HG03039 (cell line): ENCODE measurements around the gene NTF4.
"Not testable (repeated sequence)": the region's sequence is repeated elsewhere in the genome, so short reads cannot be mapped to it uniquely, and the experiment has no call there.

ENCODE experiments used
- ATAC-seq: cut with Tn5 transposase; IDR thresholded peaks from one replicate; pipeline ENCODE4 v1.9.1; 2021; ENCODE audit warnings: mild to moderate bottlenecking, moderate library complexity; ENCODE audit not compliant: unreplicated experiment

NTF4 gene

GRCh38 chr19:49057636-49058234 is 6.9 kb downstream of the NTF4 start, which contains the start of gene CGB7:
Gene CGB7, minus strand, starts transcription at chr19:49057749. Its CDS starts 2,374 bp downstream, at chr19:49055375.
- no peak for ATAC-seq

- ATAC-seq: not testable (repeated sequence)
Observed at GRCh38 chr19:49056902-49057596, 7.6 kb downstream of the NTF4 start.

DNA sequence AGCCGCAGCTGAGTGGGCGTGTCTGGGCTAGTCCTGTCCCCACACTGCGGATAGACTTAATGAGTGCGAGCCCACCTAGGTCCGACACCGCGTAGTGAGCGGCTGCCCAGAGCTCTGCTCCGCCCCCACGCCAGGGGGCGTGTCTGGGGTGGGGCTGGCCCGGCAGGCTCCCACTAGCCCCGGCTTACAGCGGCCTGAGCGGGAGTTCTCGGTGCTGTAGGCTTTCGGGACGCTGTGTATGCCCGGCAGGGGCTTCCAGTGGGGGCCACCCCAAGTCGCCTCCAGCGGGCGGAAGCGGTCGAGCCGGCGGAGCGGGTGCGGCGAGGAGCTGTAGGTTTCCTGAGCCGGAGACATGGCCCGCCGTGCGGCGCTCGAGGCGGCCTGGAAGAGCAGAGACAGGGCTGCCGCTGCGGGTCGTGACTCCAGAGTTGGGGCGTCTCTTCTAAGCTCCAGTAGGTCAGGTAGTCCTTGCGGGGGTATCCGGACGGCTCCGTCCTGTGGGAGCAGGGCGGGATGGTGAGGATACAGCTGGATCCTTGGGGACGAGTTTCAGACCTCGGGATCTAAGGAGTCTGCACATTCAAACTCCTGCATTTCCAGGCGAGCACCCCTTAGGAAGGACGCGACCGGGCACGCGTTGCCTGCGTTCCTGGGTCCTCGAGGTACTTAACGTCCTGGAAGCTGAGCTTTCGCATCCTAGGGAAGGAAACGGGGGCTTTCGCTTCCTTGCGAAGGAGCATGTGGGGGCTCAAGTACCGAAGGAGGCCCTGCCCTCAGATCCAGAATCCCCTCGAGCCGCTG is 8.3 kb downstream of the NTF4 start:
- no peak for ATAC-seq

DNA sequence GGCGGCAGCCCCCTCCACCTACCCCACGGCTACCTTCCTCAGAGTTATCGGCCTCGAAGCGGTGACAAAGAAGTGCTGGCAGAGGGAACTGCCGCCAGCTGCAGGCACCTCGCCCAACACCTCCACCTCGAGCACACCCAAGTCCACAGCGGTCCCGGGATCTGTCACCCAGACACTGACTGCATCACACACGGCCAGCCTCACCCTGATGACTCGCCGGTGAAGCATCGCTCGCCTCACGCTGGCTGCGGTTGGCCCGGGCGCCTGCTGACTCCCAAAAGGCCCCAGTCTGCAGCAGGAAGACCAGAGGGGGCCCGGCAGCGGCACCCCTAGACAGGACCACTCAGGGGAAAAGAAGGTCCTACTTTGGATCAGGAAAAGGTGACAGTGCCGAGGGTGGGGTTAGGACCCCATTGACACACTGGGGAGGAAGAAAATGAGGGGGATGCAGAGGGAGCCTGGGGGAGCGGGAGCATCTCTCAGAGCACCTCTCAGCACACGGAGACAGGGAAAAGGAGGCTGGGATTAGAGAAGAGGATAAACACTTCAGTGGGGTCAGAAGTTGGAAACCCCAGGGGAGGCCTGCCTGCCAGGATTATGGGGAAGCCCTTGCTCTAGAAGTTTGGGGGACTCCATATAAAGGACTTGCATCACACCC is 14.1 kb downstream of the NTF4 start:
- ATAC-seq: not testable (repeated sequence)

- ATAC-seq: not testable (repeated sequence)
Observed at GRCh38 chr19:49049834-49050233, 14.8 kb downstream of the NTF4 start.

GRCh38 chr19:49049011-49049410 is 15.6 kb downstream of the NTF4 start, which contains the start of gene CGB8:
Gene CGB8, minus strand, starts transcription at chr19:49049111. Its CDS starts 372 bp downstream, at chr19:49048739.
- not testable (repeated sequence) for ATAC-seq

DNA sequence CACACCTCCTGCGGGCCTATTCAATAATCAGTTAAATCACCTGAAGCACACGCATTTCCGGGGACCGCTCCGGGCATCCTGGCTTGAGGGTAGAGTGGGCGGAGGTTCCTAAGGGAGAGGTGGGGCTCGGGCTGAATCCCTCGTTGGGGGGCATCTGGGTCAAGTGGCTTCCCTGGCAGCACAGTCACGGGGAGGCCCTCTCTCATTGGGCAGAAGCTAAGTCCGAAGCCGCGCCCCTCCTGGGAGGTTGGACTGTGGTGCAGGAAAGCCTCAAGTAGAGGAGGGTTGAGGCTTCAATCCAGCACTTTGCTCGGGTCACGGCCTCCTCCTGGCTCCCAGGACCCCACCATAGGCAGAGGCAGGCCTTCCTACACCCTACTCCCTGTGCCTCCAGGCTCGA is 21.1 kb downstream of the NTF4 start, which contains the start of gene CGB5:
Gene CGB5 (plus strand): TSS at position 301 of the 400 bp plus-strand sequence. CDS start 362 bp downstream, outside the sequence.
- not testable (repeated sequence) for ATAC-seq

DNA sequence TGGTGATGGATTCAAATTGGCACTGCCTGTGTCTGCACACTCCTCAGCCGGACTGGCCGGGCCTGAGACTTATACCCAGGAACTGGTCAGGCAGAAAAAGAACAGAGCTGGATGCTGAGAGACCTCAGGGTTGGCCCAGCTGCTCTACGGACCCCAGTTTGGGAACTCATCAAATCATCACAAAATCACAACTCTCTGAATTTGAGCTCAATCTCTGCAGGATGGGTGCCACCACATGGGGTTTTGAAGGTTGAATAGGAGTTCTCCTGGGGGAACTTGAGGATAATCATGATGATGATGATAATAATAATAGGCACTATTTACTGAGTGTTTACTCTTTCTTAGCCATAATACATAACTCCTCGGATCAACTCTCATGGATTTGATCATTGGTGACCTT is 22.0 kb downstream of the NTF4 start:
- not testable (repeated sequence) for ATAC-seq

- ATAC-seq: no peak
Observed at GRCh38 chr19:49042177-49042576, 22.4 kb downstream of the NTF4 start.

- not testable (repeated sequence) for ATAC-seq
Observed at GRCh38 chr19:49039736-49040135, 24.9 kb downstream of the NTF4 start.

GRCh38 chr19:49038557-49039276 is 25.9 kb downstream of the NTF4 start:
- not testable (repeated sequence) for ATAC-seq

DNA sequence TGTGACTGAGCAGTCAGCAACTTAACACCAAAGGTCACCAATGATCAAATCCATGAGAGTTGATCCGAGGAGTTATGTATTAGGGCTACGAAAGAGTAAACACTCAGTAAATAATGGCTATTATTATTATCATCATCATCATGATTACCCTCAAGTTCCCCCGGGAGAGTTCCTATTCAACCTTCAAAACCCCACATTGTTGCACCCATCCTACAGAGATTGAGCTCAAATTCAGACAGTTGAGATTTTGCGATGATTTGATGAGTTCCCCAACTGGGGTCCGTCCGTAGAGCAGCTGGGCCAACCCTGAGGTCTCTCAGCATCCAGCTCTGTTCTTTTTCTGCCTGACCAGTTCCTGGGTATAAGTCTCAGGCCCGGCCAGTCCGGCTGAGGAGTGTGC is 26.5 kb downstream of the NTF4 start:
- not testable (repeated sequence) for ATAC-seq

GRCh38 chr19:49036815-49037214 is 27.8 kb downstream of the NTF4 start, which contains the start of gene CGB1:
Gene CGB1, minus strand, starts transcription at chr19:49036895. Its CDS starts 184 bp downstream, at chr19:49036711.
- ATAC-seq: not testable (repeated sequence)

GRCh38 chr19:49031642-49032301 is 32.8 kb downstream of the NTF4 start, which contains the start of gene CGB2:
Gene CGB2, plus strand, starts transcription at chr19:49031890. Its CDS starts 206 bp downstream, at chr19:49032096.
- ATAC-seq: not testable (repeated sequence)

- not testable (repeated sequence) for ATAC-seq
Observed at GRCh38 chr19:49030323-49030722, 34.3 kb downstream of the NTF4 start.

DNA sequence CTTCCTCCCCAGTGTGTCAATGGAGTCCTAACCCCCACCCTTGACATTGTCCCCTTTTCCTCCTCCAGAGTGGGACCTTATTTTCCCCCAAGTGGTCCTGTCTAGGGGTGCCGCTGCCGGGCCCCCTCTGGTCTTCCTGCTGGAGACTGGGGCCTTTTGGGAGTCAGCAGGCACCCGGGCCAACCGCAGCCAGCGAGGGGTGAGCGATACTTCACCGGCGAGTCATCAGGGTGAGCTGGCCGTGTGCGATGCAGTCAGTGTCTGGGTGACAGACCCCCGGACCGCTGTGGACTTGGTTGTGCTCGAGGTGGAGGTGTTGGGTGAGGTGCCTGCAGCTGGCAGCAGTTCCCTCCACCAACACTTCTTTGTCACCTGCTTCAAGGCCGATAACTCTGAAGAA is 34.9 kb downstream of the NTF4 start:
- ATAC-seq: not testable (repeated sequence)

DNA sequence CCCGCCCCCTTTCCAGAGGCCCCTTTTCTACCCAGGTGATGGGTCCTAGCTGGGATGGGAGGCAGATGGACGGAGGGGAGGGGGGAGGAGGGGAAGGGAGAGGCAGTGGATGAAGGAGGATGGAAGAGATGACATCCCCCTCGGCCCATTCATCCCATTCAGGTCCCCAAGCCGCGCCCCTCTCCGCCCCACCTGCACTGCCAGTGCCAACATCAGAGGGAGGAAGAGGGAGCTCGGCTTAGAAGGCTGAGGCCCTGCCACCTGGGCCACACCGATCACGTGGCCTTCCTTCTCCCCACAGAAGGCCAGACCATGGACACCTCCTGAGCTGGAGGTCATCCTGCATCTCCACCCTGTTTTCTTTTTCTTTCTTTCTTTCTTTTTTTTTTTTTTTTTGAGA is 35.9 kb downstream of the NTF4 start:
- not testable (repeated sequence) for ATAC-seq

- not testable (repeated sequence) for ATAC-seq
Observed at GRCh38 chr19:49025599-49025998, 39.0 kb downstream of the NTF4 start.

- ATAC-seq: not testable (repeated sequence)
Observed at GRCh38 chr19:49025088-49025487, 39.5 kb downstream of the NTF4 start.
